Measurements from ENCODE around the gene FIBCD1.
A peak's percentile ranks its signal among the peaks of the same experiment; 100 is the strongest.

Gene FIBCD1

GRCh38 chr9:130927995-130928900 lies 10.8 kb downstream of the FIBCD1 start:
- DNase-seq: no peak
- H3K27me3 Mint-ChIP-seq: peaks cover 40% of the 10 kb centered on the region
- no peak overlapping the region for H3K4me3 Mint-ChIP-seq
- peaks cover 9% of the 10 kb centered on the region for H3K4me1 Mint-ChIP-seq
- H3K9me3 Mint-ChIP-seq: no peaks in the 10 kb centered on the region
- H3K27ac Mint-ChIP-seq: no peak overlapping the region
- ATAC-seq: no peak

- no peak overlapping the region for H3K27ac Mint-ChIP-seq
- H3K4me3 Mint-ChIP-seq: no peak overlapping the region
- no peak for ATAC-seq
- no peaks in the 10 kb centered on the region for H3K9me3 Mint-ChIP-seq
- H3K27me3 Mint-ChIP-seq: peaks cover 40% of the 10 kb centered on the region
- no peak for DNase-seq
- no peaks in the 10 kb centered on the region for H3K4me1 Mint-ChIP-seq
Observed at GRCh38 chr9:130927338-130927737, 11.7 kb downstream of the FIBCD1 start.

GRCh38 chr9:130925050-130925678 lies 13.9 kb downstream of the FIBCD1 start:
- H3K4me1 Mint-ChIP-seq: no peaks in the 10 kb centered on the region
- ATAC-seq (no peak), DNase-seq (no peak)
- H3K27ac Mint-ChIP-seq: no peak overlapping the region
- no peak overlapping the region for H3K4me3 Mint-ChIP-seq
- H3K9me3 Mint-ChIP-seq: no peaks in the 10 kb centered on the region
- peaks cover 28% of the 10 kb centered on the region for H3K27me3 Mint-ChIP-seq

GRCh38 chr9:130924448-130924788 lies 14.6 kb downstream of the FIBCD1 start:
- H3K9me3 Mint-ChIP-seq: no peaks in the 10 kb centered on the region
- DNase-seq: no peak
- H3K27ac Mint-ChIP-seq: no peak overlapping the region
- peaks cover 22% of the 10 kb centered on the region for H3K27me3 Mint-ChIP-seq
- no peaks in the 10 kb centered on the region for H3K4me1 Mint-ChIP-seq
- ATAC-seq: no peak
- no peak overlapping the region for H3K4me3 Mint-ChIP-seq

GRCh38 chr9:130923611-130924447 lies 15.2 kb downstream of the FIBCD1 start:
- Mint-ChIP-seq H3K9me3 (no peaks in the 10 kb centered on the region), H3K4me3 (no peak overlapping the region), H3K27me3 (peaks cover 22% of the 10 kb centered on the region), H3K27ac (no peak overlapping the region), H3K4me1 (no peaks in the 10 kb centered on the region)
- DNase-seq (no peak), ATAC-seq (peak; percentile 13)

- ATAC-seq: no peak
- DNase-seq: no peak
- Mint-ChIP-seq H3K4me1 (no peaks in the 10 kb centered on the region), H3K4me3 (no peak overlapping the region), H3K27ac (peak overlapping the region in 1 of 2 donors; percentile 35), H3K27me3 (peaks cover 22% of the 10 kb centered on the region), H3K9me3 (no peaks in the 10 kb centered on the region)
Observed at GRCh38 chr9:130922893-130923610, 16.0 kb downstream of the FIBCD1 start.

- ATAC-seq: no peak
- H3K4me3 Mint-ChIP-seq: no peak overlapping the region
- H3K27me3 Mint-ChIP-seq: peaks cover 22% of the 10 kb centered on the region
- no peaks in the 10 kb centered on the region for H3K4me1 Mint-ChIP-seq
- DNase-seq: no peak
- H3K9me3 Mint-ChIP-seq: no peaks in the 10 kb centered on the region
- H3K27ac Mint-ChIP-seq: no peak overlapping the region
Observed at GRCh38 chr9:130921989-130922892, 16.8 kb downstream of the FIBCD1 start.

- H3K9me3 Mint-ChIP-seq: no peaks in the 10 kb centered on the region
- peaks cover 22% of the 10 kb centered on the region for H3K27me3 Mint-ChIP-seq
- H3K4me3 Mint-ChIP-seq: no peak overlapping the region
- ATAC-seq: no peak
- no peak for DNase-seq
- no peak overlapping the region for H3K27ac Mint-ChIP-seq
- no peaks in the 10 kb centered on the region for H3K4me1 Mint-ChIP-seq
Observed at GRCh38 chr9:130921300-130921988, 17.6 kb downstream of the FIBCD1 start.

GRCh38 chr9:130920762-130921299 lies 18.2 kb downstream of the FIBCD1 start:
- DNase-seq (no peak), ATAC-seq (no peak)
- no peaks in the 10 kb centered on the region for H3K9me3 Mint-ChIP-seq
- H3K27ac Mint-ChIP-seq: no peak overlapping the region
- H3K4me3 Mint-ChIP-seq: no peak overlapping the region
- peaks cover 22% of the 10 kb centered on the region for H3K27me3 Mint-ChIP-seq
- H3K4me1 Mint-ChIP-seq: no peaks in the 10 kb centered on the region

GRCh38 chr9:130920233-130920632 lies 18.8 kb downstream of the FIBCD1 start:
- no peak overlapping the region for H3K4me3 Mint-ChIP-seq
- DNase-seq: no peak
- ATAC-seq: no peak
- no peaks in the 10 kb centered on the region for H3K4me1 Mint-ChIP-seq
- no peaks in the 10 kb centered on the region for H3K9me3 Mint-ChIP-seq
- H3K27me3 Mint-ChIP-seq: peaks cover 23% of the 10 kb centered on the region
- no peak overlapping the region for H3K27ac Mint-ChIP-seq

GRCh38 chr9:130919559-130920145 lies 19.4 kb downstream of the FIBCD1 start:
- Mint-ChIP-seq H3K4me3 (no peak overlapping the region), H3K9me3 (no peaks in the 10 kb centered on the region), H3K4me1 (no peaks in the 10 kb centered on the region), H3K27me3 (peaks cover 28% of the 10 kb centered on the region), H3K27ac (no peak overlapping the region)
- no peak for DNase-seq
- no peak for ATAC-seq

GRCh38 chr9:130918826-130919558 lies 20.1 kb downstream of the FIBCD1 start:
- H3K9me3 Mint-ChIP-seq: no peaks in the 10 kb centered on the region
- H3K4me1 Mint-ChIP-seq: no peaks in the 10 kb centered on the region
- no peak for DNase-seq
- no peak overlapping the region for H3K4me3 Mint-ChIP-seq
- ATAC-seq: no peak
- H3K27ac Mint-ChIP-seq: no peak overlapping the region
- H3K27me3 Mint-ChIP-seq: peaks cover 28% of the 10 kb centered on the region
